Testis (tissue), 2 donors: ENCODE results near the gene PROSER3.

Source experiments
- CTCF ChIP-seq, 3 experiments: fragments of 450-650 bp in 2 of 3; fragments of 200-600 bp in 1 of 3; sonication (generic) in 1 of 3; IDR thresholded peaks; one replicate each; pipeline ENCODE4 v1.5.1; 2016 to 2019; ENCODE audit warnings: antibody characterized with exemption in 3 of 3, mild to moderate bottlenecking in 2 of 3, moderate library complexity in 1 of 3
- POLR2A ChIP-seq: fragments of 450-650 bp; IDR thresholded peaks from one replicate; pipeline ENCODE4 v1.6.1; 2017; ENCODE audit warnings: antibody characterized with exemption, mild to moderate bottlenecking, moderate library complexity

- no peak for TF ChIP-seq CTCF (IDR thresholded peaks at IDR 0.05)
- no peak for TF ChIP-seq POLR2A
Observed at GRCh38 chr19:35712567-35713505, 45.1 kb upstream of the PROSER3 start.
